Uterus (tissue), 4 donors: ENCODE results near the gene MFAP3. TPM values are rescaled to one million over a fixed set of nuclear protein-coding genes. Genes with fewer than 3 reads are reported as not detected.
"Not testable (repeated sequence)": the region's sequence is repeated elsewhere in the genome, so short reads cannot be mapped to it uniquely, and the experiment has no call there.

Experiments
- DNase-seq, 2 donors: peaks; one replicate each; pipeline ENCODE4 v3.0.0-alpha.2; 2019 to 2020
- H3K27ac ChIP-seq, 2 donors: fragments of 200-600 bp; sonication (generic); 1 replicate in 1 of 2; 2 replicates in 1 of 2; pipeline ENCODE4 v1.5.1; 2016 to 2018
- H3K27me3 ChIP-seq, 2 donors: fragments of 200-600 bp; sonication (generic); one replicate each; pipeline ENCODE4 v1.5.1; 2018 to 2019; ENCODE audit warnings: control low read depth in 1 of 2
- H3K36me3 ChIP-seq, 2 donors: fragments of 200-600 bp; sonication (generic); one replicate each; pipeline ENCODE4 v1.5.1; 2019; ENCODE audit warnings: control low read depth in 1 of 2
- H3K4me1 ChIP-seq, 2 donors: fragments of 200-600 bp; sonication (generic); one replicate each; pipeline ENCODE4 v1.5.1; 2018 to 2019; ENCODE audit warnings: control low read depth in 1 of 2
- H3K4me3 ChIP-seq, 2 donors: fragments of 200-600 bp; sonication (generic); 1 replicate in 1 of 2; 2 replicates in 1 of 2; pipeline ENCODE4 v1.5.1; 2018 to 2019; ENCODE audit warnings: mild to moderate bottlenecking in 1 of 2
- H3K9me3 ChIP-seq, 2 donors: fragments of 200-600 bp; sonication (generic); one replicate each; pipeline ENCODE4 v1.5.1; 2019; ENCODE audit warnings: control low read depth in 1 of 2
- POLR2A ChIP-seq, 2 donors: fragments of 450-650 bp; IDR thresholded peaks; one replicate each; pipeline ENCODE4 v1.6.1; 2016; ENCODE audit warnings: antibody characterized with exemption in 2 of 2, mild to moderate bottlenecking in 1 of 2, moderate library complexity in 1 of 2
- intact Hi-C: fragments of 100-400 bp; cut with DNase I; formaldehyde crosslinking; loops from one replicate; pipeline ENCODE4 v1.15.1; 2023; ENCODE audit warnings: low total_unique reads
- total RNA-seq, 4 donors: library from RNA; depleted of rRNA in 3 of 4; stranded (reverse); fragments of >200 nt in 3 of 4; gene quantifications; one replicate each; pipeline versions ENCODE4 v1.1.0 to v1.2.4, GENCODE V29; 2014 to 2023
- TF ChIP-seq, protein P1 (sequence below), 4 experiments: fragments of 200-600 bp in 2 of 4; fragments of 450-650 bp in 2 of 4; sonication (generic) in 2 of 4; IDR thresholded peaks; one replicate each; pipeline ENCODE4 v1.5.1; 2016 to 2019; ENCODE audit warnings: antibody characterized with exemption in 4 of 4, mild to moderate bottlenecking in 2 of 4, moderate library complexity in 1 of 4
- donor health status: DM: yes; HTN: yes; CAD: no.

Gene MFAP3
- total RNA-seq, 4 donors from 2014 or later = 39.0 to 152 (median 63.3) TPM

DNA sequence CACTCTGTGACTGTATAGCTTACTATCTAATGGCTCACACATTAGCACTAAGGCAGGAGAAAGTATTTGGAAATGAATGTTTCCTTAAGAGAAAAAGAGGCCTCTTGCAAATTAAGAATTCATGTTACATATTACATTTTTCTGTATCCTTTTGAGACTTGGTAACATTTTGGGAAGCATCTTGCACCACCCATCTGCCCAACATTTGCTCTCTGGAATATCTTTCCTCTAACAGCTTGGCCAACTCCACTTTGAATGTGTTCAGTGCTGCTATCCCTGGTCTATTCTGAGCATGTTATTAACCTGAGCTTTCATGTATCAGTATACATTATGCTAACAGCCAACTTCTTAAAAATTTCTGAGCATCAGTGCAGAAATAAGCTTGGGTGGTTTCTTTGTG lies 27.2 kb downstream of the MFAP3 start:
- Histone ChIP-seq H3K27me3 (no peaks in the 10 kb centered on the region), H3K9me3 (no peaks in the 10 kb centered on the region), H3K36me3 (no peaks in the 10 kb centered on the region), H3K4me1 (no peaks in the 10 kb centered on the region), H3K4me3 (no peak overlapping the region), H3K27ac (no peak overlapping the region)
- intact Hi-C loops = no loop called here
- no peak for TF ChIP-seq POLR2A (IDR thresholded peaks at IDR 0.05)
- TF ChIP-seq, protein P1, sequence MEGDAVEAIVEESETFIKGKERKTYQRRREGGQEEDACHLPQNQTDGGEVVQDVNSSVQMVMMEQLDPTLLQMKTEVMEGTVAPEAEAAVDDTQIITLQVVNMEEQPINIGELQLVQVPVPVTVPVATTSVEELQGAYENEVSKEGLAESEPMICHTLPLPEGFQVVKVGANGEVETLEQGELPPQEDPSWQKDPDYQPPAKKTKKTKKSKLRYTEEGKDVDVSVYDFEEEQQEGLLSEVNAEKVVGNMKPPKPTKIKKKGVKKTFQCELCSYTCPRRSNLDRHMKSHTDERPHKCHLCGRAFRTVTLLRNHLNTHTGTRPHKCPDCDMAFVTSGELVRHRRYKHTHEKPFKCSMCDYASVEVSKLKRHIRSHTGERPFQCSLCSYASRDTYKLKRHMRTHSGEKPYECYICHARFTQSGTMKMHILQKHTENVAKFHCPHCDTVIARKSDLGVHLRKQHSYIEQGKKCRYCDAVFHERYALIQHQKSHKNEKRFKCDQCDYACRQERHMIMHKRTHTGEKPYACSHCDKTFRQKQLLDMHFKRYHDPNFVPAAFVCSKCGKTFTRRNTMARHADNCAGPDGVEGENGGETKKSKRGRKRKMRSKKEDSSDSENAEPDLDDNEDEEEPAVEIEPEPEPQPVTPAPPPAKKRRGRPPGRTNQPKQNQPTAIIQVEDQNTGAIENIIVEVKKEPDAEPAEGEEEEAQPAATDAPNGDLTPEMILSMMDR (IDR thresholded peaks at IDR 0.05) = no peak
- no peak for DNase-seq

DNA sequence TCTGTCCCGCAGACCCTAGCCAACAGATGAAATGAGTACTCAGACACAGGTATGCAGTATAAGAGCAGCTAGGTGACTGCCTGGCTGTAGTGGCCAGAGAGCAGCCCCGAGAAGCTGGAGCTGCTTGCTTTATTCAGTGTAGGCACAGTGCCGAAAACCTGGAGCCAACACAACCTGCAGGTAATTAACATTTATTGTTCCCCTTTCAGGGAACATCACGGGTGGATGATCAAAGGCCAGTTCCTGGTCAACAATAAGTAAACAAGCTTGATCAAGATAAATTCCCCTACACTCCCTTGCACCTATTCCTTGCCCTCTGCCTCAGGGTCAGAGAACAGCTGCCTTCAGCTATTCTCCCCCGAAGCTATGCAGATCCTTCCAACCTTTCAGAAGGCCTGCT lies 31.1 kb downstream of the MFAP3 start:
- not testable (repeated sequence) for DNase-seq, H3K4me1 ChIP-seq, H3K27ac ChIP-seq, H3K9me3 ChIP-seq, H3K36me3 ChIP-seq, H3K27me3 ChIP-seq, H3K4me3 ChIP-seq
- intact Hi-C loops = loop anchor here (10.0 kb wide), 1 partner anchor 335 kb away; no protein-coding TSS in a partner anchor

DNA sequence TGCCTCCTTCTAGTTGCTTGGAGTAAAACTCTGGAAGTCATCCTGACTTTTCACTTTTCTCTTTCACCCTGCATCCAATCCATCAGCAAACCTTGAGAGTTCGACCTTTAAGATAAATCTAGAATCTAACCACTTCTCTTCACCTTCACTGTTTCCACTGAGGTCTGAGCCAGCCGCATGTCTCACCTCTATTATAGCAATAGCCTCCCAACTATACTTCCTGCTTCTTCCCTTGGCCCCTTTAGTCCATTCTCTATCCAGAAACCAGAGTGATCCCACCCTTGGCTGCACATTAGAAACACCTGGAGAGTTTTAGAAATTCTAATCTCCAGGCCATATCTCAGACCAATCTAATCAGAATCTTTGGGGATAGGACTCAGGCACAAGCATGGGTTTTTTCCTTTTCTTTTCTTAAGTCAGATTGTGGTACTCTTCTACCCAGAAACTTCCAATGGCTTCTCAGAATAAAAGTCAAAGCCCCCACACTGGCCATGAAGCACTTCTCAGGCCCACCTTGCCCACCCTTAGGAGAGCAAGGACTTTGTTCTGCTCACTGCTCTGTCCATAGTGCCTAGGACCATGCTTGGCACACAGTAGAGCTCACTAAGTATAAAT lies 33.1 kb downstream of the MFAP3 start:
- Histone ChIP-seq H3K27me3 (no peaks in the 10 kb centered on the region), H3K9me3 (no peaks in the 10 kb centered on the region), H3K4me1 (no peaks in the 10 kb centered on the region), H3K36me3 (no peaks in the 10 kb centered on the region), H3K4me3 (no peak overlapping the region), H3K27ac (no peak overlapping the region)
- DNase-seq = no peak
- intact Hi-C loops = loop anchor here (10.0 kb wide), 1 partner anchor 333 kb away; no protein-coding TSS in a partner anchor
- TF ChIP-seq, protein P1 (IDR thresholded peaks at IDR 0.05) = no peak
- TF ChIP-seq POLR2A (IDR thresholded peaks at IDR 0.05) = no peak

DNA sequence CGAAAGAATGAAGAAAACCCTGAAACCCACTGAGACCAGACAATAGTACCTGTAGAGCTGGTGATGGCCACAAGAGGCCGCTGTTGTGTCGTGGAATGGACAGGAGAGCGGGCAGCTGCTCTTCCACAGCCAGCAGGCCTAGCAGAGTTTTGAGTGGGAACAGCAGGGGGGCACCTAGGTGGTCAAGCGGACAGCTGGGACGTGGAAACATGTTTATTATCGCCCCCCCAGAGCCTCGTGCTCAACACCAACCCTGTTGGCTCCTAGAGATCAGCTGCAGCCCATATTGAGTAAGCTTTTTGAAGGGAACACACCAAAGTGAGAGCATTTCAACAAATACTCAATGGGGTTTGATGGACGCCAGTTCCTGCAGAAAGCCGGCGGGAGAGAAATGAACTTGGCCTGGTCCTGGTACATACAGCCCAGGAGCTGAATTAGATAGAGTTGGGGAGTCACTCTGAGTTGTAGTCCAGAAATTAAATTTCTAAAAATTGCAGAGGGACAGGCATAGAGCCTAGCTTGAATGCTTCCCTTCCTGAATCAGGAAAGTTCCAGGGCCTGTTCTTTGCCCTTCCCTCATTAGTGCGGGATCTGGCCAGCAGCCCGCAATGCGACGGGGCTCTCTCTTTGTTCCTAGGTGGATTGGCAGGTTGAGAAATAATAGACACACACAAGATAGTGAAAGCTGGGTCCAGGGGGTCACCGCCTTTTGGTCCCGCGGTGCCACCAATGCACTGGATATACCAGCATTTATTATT lies 33.8 kb downstream of the MFAP3 start:
- no peak for TF ChIP-seq POLR2A (IDR thresholded peaks at IDR 0.05)
- TF ChIP-seq, protein P1 (IDR thresholded peaks at IDR 0.05) = peak; percentile 90 to 92 (median 92)
- Histone ChIP-seq H3K36me3 (no peaks in the 10 kb centered on the region), H3K4me3 (no peak overlapping the region), H3K27ac (no peak overlapping the region), H3K4me1 (no peaks in the 10 kb centered on the region), H3K27me3 (no peaks in the 10 kb centered on the region), H3K9me3 (no peaks in the 10 kb centered on the region)
- intact Hi-C loops = loop anchor here (10.0 kb wide), 1 partner anchor 332 kb away; no protein-coding TSS in a partner anchor
- peak; percentile 77 to 81 for DNase-seq

DNA sequence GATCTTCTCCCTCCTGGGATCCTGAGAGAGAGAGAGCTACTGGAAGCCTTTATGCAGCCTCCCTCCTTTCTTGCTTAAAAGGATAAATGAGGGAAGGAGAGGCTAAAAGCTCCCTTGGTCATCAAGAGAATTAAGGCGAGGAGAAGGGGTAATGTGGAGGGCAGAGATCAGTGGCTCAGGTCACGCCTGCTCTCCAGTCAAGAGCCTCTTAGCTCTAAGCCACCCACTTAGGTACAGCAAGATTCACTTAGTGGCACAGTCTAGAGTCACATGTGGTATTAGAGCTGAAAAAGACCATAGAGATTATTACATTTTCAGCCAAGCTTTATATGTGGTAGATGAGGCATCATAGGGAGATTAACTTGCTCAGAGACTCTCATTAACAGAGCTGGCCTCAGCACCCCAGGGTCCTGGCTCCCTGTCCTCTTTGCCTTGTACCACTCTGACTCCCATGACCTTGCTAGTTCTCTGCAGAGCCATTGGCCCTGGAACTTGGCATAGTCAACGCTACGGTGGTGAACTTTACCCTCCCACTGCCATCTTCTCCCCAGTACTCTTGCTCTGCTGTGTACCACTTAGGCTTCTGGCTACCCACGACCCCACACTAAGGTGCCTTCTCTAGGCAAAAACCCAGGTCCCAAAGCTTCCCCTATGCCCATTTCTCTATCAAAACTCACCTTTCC lies 37.6 kb downstream of the MFAP3 start:
- Histone ChIP-seq H3K27me3 (no peaks in the 10 kb centered on the region), H3K4me3 (no peak overlapping the region), H3K4me1 (no peaks in the 10 kb centered on the region), H3K27ac (no peak overlapping the region), H3K36me3 (no peaks in the 10 kb centered on the region), H3K9me3 (no peaks in the 10 kb centered on the region)
- intact Hi-C loops = loop anchor here (10.0 kb wide), 1 partner anchor 328 kb away; no protein-coding TSS in a partner anchor
- DNase-seq = no peak
- TF ChIP-seq, protein P1 (IDR thresholded peaks at IDR 0.05) = no peak
- no peak for TF ChIP-seq POLR2A (IDR thresholded peaks at IDR 0.05)
